OCI-LY3 (cell line): ENCODE results near the gene CTSV.
A peak's percentile ranks its signal among the peaks of the same experiment; 100 is the strongest.
"Not testable (repeated sequence)": the region's sequence is repeated elsewhere in the genome, so short reads cannot be mapped to it uniquely, and the experiment has no call there.

Experiments used
- H2AFZ ChIP-seq: fragments of 200-600, 300-600 bp; shearing (Covaris generic); 2 replicates; pipeline ENCODE4 v1.6.0; 2014; ENCODE audit warnings: antibody characterized with exemption, low read depth, low read length
- H3K27ac ChIP-seq: fragments of 200-600, 300-600 bp; sonication (generic); 2 replicates; pipeline ENCODE4 v1.5.1; 2014; ENCODE audit warnings: mild to moderate bottlenecking, low read length, moderate library complexity, mixed read lengths
- H3K27me3 ChIP-seq: fragments of 200-600, 300-600 bp; sonication (generic); 2 replicates; pipeline ENCODE4 v1.6.1; 2014; ENCODE audit warnings: low read depth, low read length, mixed read lengths
- H3K36me3 ChIP-seq: fragments of 200-600, 300-600 bp; sonication (generic); replicated peaks from 2 replicates; pipeline ENCODE3; 2014; ENCODE audit warnings: low read depth, low read length, mixed read lengths
- H3K4me1 ChIP-seq: fragments of 300-600, 200-600 bp; sonication (generic); 2 replicates; pipeline ENCODE4 v1.6.1; 2014; ENCODE audit warnings: low read length, mixed read lengths
- H3K4me2 ChIP-seq: fragments of 200-600, 300-600 bp; sonication (generic); 2 replicates; pipeline ENCODE4 v1.6.1; 2014; ENCODE audit warnings: low read length, mixed read lengths
- H3K4me3 ChIP-seq: fragments of 300-600, 200-600 bp; sonication (generic); 2 replicates; pipeline ENCODE4 v1.5.1; 2014; ENCODE audit warnings: antibody characterized with exemption, mild to moderate bottlenecking, low read length, moderate library complexity
- H3K79me2 ChIP-seq: fragments of 300-600, 200-600 bp; shearing (Covaris generic); 2 replicates; pipeline ENCODE4 v1.6.1; 2014; ENCODE audit warnings: mild to moderate bottlenecking, low read length, mixed read lengths
- H3K9ac ChIP-seq: fragments of 300-600, 200-600 bp; shearing (Covaris generic); 2 replicates; pipeline ENCODE4 v1.6.0; 2014; ENCODE audit warnings: mild to moderate bottlenecking, low read length, moderate library complexity
- H3K9me3 ChIP-seq: fragments of 200-600, 300-600 bp; shearing (Covaris generic); 2 replicates; pipeline ENCODE4 v1.6.1; 2014; ENCODE audit warnings: low read length, mixed read lengths; ENCODE audit not compliant: insufficient read depth
- H4K20me1 ChIP-seq: fragments of 200-600, 300-600 bp; sonication (generic); 2 replicates; pipeline ENCODE4 v1.6.1; 2016; ENCODE audit warnings: low read length, mixed read lengths; ENCODE audit not compliant: insufficient read depth
- CTCF ChIP-seq: fragments of 200-600, 300-600 bp; sonication (generic); IDR thresholded peaks from 2 replicates; pipeline ENCODE4 v1.5.1; 2014; ENCODE audit warnings: antibody characterized with exemption, low read length, low read depth
- EZH2phosphoT487 ChIP-seq: fragments of 200-600 bp; shearing (Covaris generic); IDR thresholded peaks from 2 replicates; pipeline ENCODE4 v1.6.1; 2018; ENCODE audit warnings: antibody characterized with exemption, mixed run types, low read depth

Gene CTSV

GRCh38 chr9:97039514-97039860, 545 bp upstream of the CTSV start:
- H2AFZ ChIP-seq: peak overlapping the region; percentile 98
- no peaks in the 10 kb centered on the region for H3K79me2 ChIP-seq
- H3K27ac ChIP-seq: no peak overlapping the region
- H3K27me3 ChIP-seq: peaks cover 8% of the 10 kb centered on the region; the same call in 1 of the 2 replicates
- peaks cover 17% of the 10 kb centered on the region for H3K4me1 ChIP-seq
- H3K36me3 ChIP-seq: no peaks in the 10 kb centered on the region
- H4K20me1 ChIP-seq: no peaks in the 10 kb centered on the region
- peak overlapping the region; percentile 64 for H3K9ac ChIP-seq
- TF ChIP-seq CTCF (no peak), EZH2phosphoT487 (no peak)
- H3K9me3 ChIP-seq: peaks cover 4% of the 10 kb centered on the region; the same call in 1 of the 2 replicates
- H3K4me3 ChIP-seq: peak overlapping the region; percentile 82
- H3K4me2 ChIP-seq: peak overlapping the region; percentile 88

- not testable (repeated sequence) for H3K36me3 ChIP-seq, H3K4me1 ChIP-seq, H3K4me2 ChIP-seq, H3K27ac ChIP-seq, H3K79me2 ChIP-seq, H3K4me3 ChIP-seq, H4K20me1 ChIP-seq, H2AFZ ChIP-seq, H3K27me3 ChIP-seq, H3K9me3 ChIP-seq, H3K9ac ChIP-seq
These were observed 15.4 kb downstream of the CTSV start for GRCh38 chr9:97023505-97023904.

- not testable (repeated sequence) for H4K20me1 ChIP-seq, H2AFZ ChIP-seq, H3K36me3 ChIP-seq, H3K4me1 ChIP-seq, H3K27me3 ChIP-seq, H3K9me3 ChIP-seq
- H3K79me2 ChIP-seq: peaks cover 30% of the 10 kb centered on the region
- peak overlapping the region; percentile 64 for H3K4me2 ChIP-seq
- peak overlapping the region; percentile 65 for H3K9ac ChIP-seq
- peak overlapping the region; percentile 54 for H3K27ac ChIP-seq
- H3K4me3 ChIP-seq: peak overlapping the region; percentile 71
These were observed 25.5 kb downstream of the CTSV start for GRCh38 chr9:97013151-97014132.

- Histone ChIP-seq H3K79me2 (peaks cover 35% of the 10 kb centered on the region), H3K9ac (peak overlapping the region; percentile 65), H3K4me3 (peak overlapping the region; percentile 71), H3K27ac (peak overlapping the region; percentile 52), H3K4me2 (peak overlapping the region; percentile 62)
- H3K9me3 ChIP-seq, H3K36me3 ChIP-seq, H2AFZ ChIP-seq, H4K20me1 ChIP-seq, H3K4me1 ChIP-seq, H3K27me3 ChIP-seq: not testable (repeated sequence)
These were observed 26.3 kb downstream of the CTSV start for GRCh38 chr9:97012617-97013016.

GRCh38 chr9:97002195-97002594, 36.7 kb downstream of the CTSV start:
- peaks cover 77% of the 10 kb centered on the region for H3K79me2 ChIP-seq
- H3K36me3 ChIP-seq, H3K9ac ChIP-seq, H3K27me3 ChIP-seq, H3K4me3 ChIP-seq, H3K4me2 ChIP-seq, H2AFZ ChIP-seq, H3K27ac ChIP-seq, H3K9me3 ChIP-seq: not testable (repeated sequence)
- H4K20me1 ChIP-seq: peaks cover 45% of the 10 kb centered on the region
- H3K4me1 ChIP-seq: peaks cover 13% of the 10 kb centered on the region

- H3K9me3 ChIP-seq, H2AFZ ChIP-seq, H3K27ac ChIP-seq, H3K36me3 ChIP-seq, H3K27me3 ChIP-seq, H3K4me3 ChIP-seq, H3K9ac ChIP-seq, H3K4me2 ChIP-seq: not testable (repeated sequence)
- H3K4me1 ChIP-seq: peaks cover 11% of the 10 kb centered on the region
- H3K79me2 ChIP-seq: peaks cover 81% of the 10 kb centered on the region
- peaks cover 44% of the 10 kb centered on the region for H4K20me1 ChIP-seq
These were observed 37.6 kb downstream of the CTSV start for GRCh38 chr9:97001338-97001737.

- H3K4me1 ChIP-seq: peaks cover 11% of the 10 kb centered on the region
- H3K79me2 ChIP-seq: peaks cover 83% of the 10 kb centered on the region
- not testable (repeated sequence) for H3K4me2 ChIP-seq, H2AFZ ChIP-seq, H3K9ac ChIP-seq, H3K4me3 ChIP-seq, H3K27me3 ChIP-seq, H3K9me3 ChIP-seq, H3K27ac ChIP-seq, H3K36me3 ChIP-seq
- peaks cover 42% of the 10 kb centered on the region for H4K20me1 ChIP-seq
These were observed 38.7 kb downstream of the CTSV start for GRCh38 chr9:97000139-97000787.

- not testable (repeated sequence) for H3K9me3 ChIP-seq, H3K27ac ChIP-seq, H3K4me2 ChIP-seq, H3K9ac ChIP-seq, H3K27me3 ChIP-seq, H2AFZ ChIP-seq, H3K4me3 ChIP-seq, H3K36me3 ChIP-seq
- H4K20me1 ChIP-seq: peaks cover 42% of the 10 kb centered on the region
- H3K4me1 ChIP-seq: peaks cover 11% of the 10 kb centered on the region
- H3K79me2 ChIP-seq: peaks cover 79% of the 10 kb centered on the region
These were observed 39.2 kb downstream of the CTSV start for GRCh38 chr9:96999733-97000132.
